Lower leg skin (tissue), 4 donors: Measurements from ENCODE around the gene MEIS3. TPM values are rescaled to one million over a fixed set of nuclear protein-coding genes. Genes with fewer than 3 reads are reported as not detected.
"Not testable (repeated sequence)": the region's sequence is repeated elsewhere in the genome, so short reads cannot be mapped to it uniquely, and the experiment has no call there.

ENCODE experiments used
- DNase-seq, 2 donors: peaks; one replicate each; pipeline ENCODE4 v3.0.0-alpha.2; 2019; ENCODE audit warnings: low spot score in 2 of 2
- H3K4me3 ChIP-seq: fragments of 200-600 bp; sonication (generic); 2 replicates; pipeline ENCODE4 v1.5.1; 2017; ENCODE audit warnings: mild to moderate bottlenecking, low read depth; ENCODE audit not compliant: poor library complexity, severe bottlenecking
- CTCF ChIP-seq, 3 donors: fragments of 450-650 bp; IDR thresholded peaks; one replicate each; pipeline ENCODE4 v1.5.1; 2016; ENCODE audit warnings: antibody characterized with exemption in 3 of 3, mild to moderate bottlenecking in 3 of 3, moderate library complexity in 2 of 3
- POLR2A ChIP-seq, 2 donors: fragments of 450-650 bp; IDR thresholded peaks; one replicate each; pipeline ENCODE4 v1.6.1; 2016 to 2017; ENCODE audit warnings: antibody characterized with exemption in 2 of 2, mild to moderate bottlenecking in 1 of 2, moderate library complexity in 1 of 2
- WGBS, 2 donors: methylation state at CpG; one replicate each; pipeline ENCODE4 v1.1.5; 2018; 5-methylcytosine and 5-hydroxymethylcytosine counted together
- intact Hi-C: fragments of 100-400 bp; cut with DNase I; formaldehyde crosslinking; loops from one replicate; pipeline ENCODE4 v1.15.0; 2023; ENCODE audit warnings: low total_unique reads
- total RNA-seq, 4 donors: library from RNA; depleted of rRNA; stranded (reverse); fragments of >200 nt; gene quantifications; one replicate each; pipeline ENCODE4 v1.1.0, GENCODE V29; 2016

The MEIS3 gene
- total RNA-seq, 4 donors from 2014 or later = 1.9 to 8.5 (median 4.6) TPM

- TF ChIP-seq CTCF (IDR thresholded peaks at IDR 0.05) = no peak
- no peak for TF ChIP-seq POLR2A (IDR thresholded peaks at IDR 0.05)
- no peak overlapping the region for H3K4me3 ChIP-seq
- intact Hi-C loops = no loop called here
- WGBS, 2 donors = 89 to 93% methylated on average over 9 of the region's 9 CpGs
- no peak for DNase-seq
These were observed 48.1 kb downstream of the MEIS3 start for GRCh38 chr19:47371261-47371660.

GRCh38 chr19:47370045-47370611 lies 49.2 kb downstream of the MEIS3 start:
- 64 to 68% methylated on average over 10 of the region's 10 CpGs for WGBS, 2 donors
- intact Hi-C loops = no loop called here
- no peak for TF ChIP-seq POLR2A (IDR thresholded peaks at IDR 0.05)
- no peak for DNase-seq
- no peak overlapping the region for H3K4me3 ChIP-seq

- H3K4me3 ChIP-seq, DNase-seq, intact Hi-C loops: not testable (repeated sequence)
- WGBS, 2 donors = 95 to 98% methylated on average over 10 of the region's 10 CpGs
These were observed 53.9 kb downstream of the MEIS3 start for GRCh38 chr19:47365455-47365854.

- H3K4me3 ChIP-seq = no peak overlapping the region
- TF ChIP-seq POLR2A (IDR thresholded peaks at IDR 0.05) (no peak), CTCF (IDR thresholded peaks at IDR 0.05) (no peak)
- no peak for DNase-seq
- 83 to 87% methylated on average over 13 of the region's 13 CpGs for WGBS, 2 donors
- intact Hi-C loops = no loop called here
These were observed 55.4 kb downstream of the MEIS3 start for GRCh38 chr19:47363758-47364531.

GRCh38 chr19:47362321-47362720 lies 57.0 kb downstream of the MEIS3 start:
- H3K4me3 ChIP-seq = no peak overlapping the region
- WGBS, 2 donors = 94% methylated on average over 21 of the region's 21 CpGs
- DNase-seq = no peak
- intact Hi-C loops = no loop called here
- TF ChIP-seq CTCF (IDR thresholded peaks at IDR 0.05) = no peak
- TF ChIP-seq POLR2A (IDR thresholded peaks at IDR 0.05) = no peak

GRCh38 chr19:47358936-47359335 lies 60.4 kb downstream of the MEIS3 start:
- no peak for DNase-seq
- 88 to 93% methylated on average over 6 of the region's 6 CpGs for WGBS, 2 donors
- no peak overlapping the region for H3K4me3 ChIP-seq
- TF ChIP-seq POLR2A (IDR thresholded peaks at IDR 0.05) (no peak), CTCF (IDR thresholded peaks at IDR 0.05) (no peak)
- intact Hi-C loops = no loop called here
